SJCRH30 (cell line): ENCODE data around the gene VOPP1. TPM values are rescaled to one million over a fixed set of nuclear protein-coding genes. Genes with fewer than 3 reads are reported as not detected.
"Not testable (repeated sequence)": the region's sequence is repeated elsewhere in the genome, so short reads cannot be mapped to it uniquely, and the experiment has no call there.

Experiments
- DNase-seq, 2 experiments: peaks; one replicate each; pipeline ENCODE4 v3.0.0-alpha.2; 2015 to 2020
- H3K27ac ChIP-seq: fragments of 250-450 bp; sonication (Bioruptor Pico); 2 replicates; pipeline ENCODE4 v1.5.1; 2020; ENCODE audit warnings: mild to moderate bottlenecking, moderate library complexity
- H3K27me3 ChIP-seq: fragments of 250-450 bp; sonication (Bioruptor Pico); 2 replicates; pipeline ENCODE4 v1.5.1; 2020; ENCODE audit warnings: mild to moderate bottlenecking, moderate library complexity
- H3K36me3 ChIP-seq: fragments of 250-450 bp; sonication (Bioruptor Pico); 2 replicates; pipeline ENCODE4 v1.5.1; 2020; ENCODE audit warnings: mild to moderate bottlenecking, moderate library complexity
- H3K4me1 ChIP-seq: fragments of 250-450 bp; sonication (Bioruptor Pico); 2 replicates; pipeline ENCODE4 v1.5.1; 2020; ENCODE audit warnings: mild to moderate bottlenecking, moderate library complexity
- H3K4me3 ChIP-seq: fragments of 250-450 bp; sonication (Bioruptor Pico); 2 replicates; pipeline ENCODE4 v1.5.1; 2020; ENCODE audit warnings: mild to moderate bottlenecking, moderate library complexity
- H3K9me3 ChIP-seq: fragments of 250-450 bp; sonication (Bioruptor Pico); replicated peaks from 2 replicates; pipeline ENCODE4 v1.5.1; 2020; ENCODE audit warnings: mild to moderate bottlenecking, moderate library complexity
- total RNA-seq: library from RNA; depleted of rRNA; stranded (reverse); fragments of >200 nt; shearing (Covaris generic); gene quantifications from 2 replicates; pipeline ENCODE4 v1.2.3, GENCODE V29; 2014

VOPP1 gene
- total RNA-seq, 1 experiment from 2014 or later = 89.8 TPM

DNA sequence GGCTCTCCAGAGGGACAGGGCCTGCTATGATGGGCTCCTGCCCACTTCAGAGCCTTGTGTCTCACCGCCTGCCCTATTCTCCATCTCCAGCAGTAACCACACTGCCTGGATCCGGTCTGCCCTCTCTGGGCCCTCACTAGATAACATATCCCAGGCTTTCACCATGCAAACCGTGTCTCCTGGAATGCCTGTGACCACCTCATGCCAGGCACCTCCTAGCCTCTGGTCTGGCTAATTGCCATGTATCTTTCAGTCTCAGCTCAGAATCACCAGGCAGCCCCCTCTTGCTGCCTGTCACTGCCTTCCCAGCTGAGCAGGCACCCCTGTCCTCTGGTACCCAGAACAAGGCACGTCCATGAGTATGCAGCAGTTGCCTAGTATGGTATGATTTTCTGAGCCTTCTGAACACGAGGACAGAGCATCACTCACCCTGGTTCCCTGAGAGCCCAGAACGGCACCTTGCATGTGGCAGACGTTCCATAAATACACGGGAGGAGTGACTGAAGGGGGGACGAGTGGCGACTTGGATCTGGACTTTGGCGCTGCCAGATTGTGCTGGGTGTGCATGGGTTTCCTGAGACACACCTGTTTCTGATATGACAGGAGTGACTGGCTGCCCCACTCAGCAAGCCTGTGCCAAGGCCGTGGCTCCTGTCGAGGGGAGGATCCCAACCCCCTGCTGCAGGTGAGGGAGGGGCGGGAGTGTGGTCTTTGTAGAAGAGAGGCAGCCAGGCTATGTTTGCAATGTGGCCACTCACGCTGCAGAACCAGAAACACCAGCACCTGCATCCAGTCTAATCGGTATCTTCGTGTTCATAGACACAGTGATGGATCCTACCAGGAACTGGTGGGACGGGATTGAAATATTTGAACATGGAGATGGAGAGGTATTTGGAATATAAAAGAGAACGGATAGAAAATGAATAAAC lies 95.2 kb downstream of the VOPP1 start:
- DNase-seq = no peak
- H3K27ac ChIP-seq = no peak overlapping the region
- peaks cover 13% of the 10 kb centered on the region; the same call in 1 of the 2 replicates for H3K36me3 ChIP-seq
- H3K4me3 ChIP-seq = no peak overlapping the region
- H3K9me3 ChIP-seq = no peaks in the 10 kb centered on the region
- peaks cover 21% of the 10 kb centered on the region for H3K4me1 ChIP-seq
- H3K27me3 ChIP-seq = no peaks in the 10 kb centered on the region

- Histone ChIP-seq H3K27me3 (no peaks in the 10 kb centered on the region), H3K27ac (no peak overlapping the region), H3K36me3 (peaks cover 13% of the 10 kb centered on the region; the same call in 1 of the 2 replicates), H3K4me1 (peaks cover 21% of the 10 kb centered on the region), H3K4me3 (no peak overlapping the region), H3K9me3 (no peaks in the 10 kb centered on the region)
- DNase-seq = no peak
These were observed 96.2 kb downstream of the VOPP1 start for GRCh38 chr7:55475855-55476803.

- Histone ChIP-seq H3K27me3 (no peaks in the 10 kb centered on the region), H3K9me3 (no peaks in the 10 kb centered on the region), H3K4me1 (peaks cover 24% of the 10 kb centered on the region), H3K27ac (no peak overlapping the region), H3K4me3 (no peak overlapping the region), H3K36me3 (peaks cover 13% of the 10 kb centered on the region; the same call in 1 of the 2 replicates)
- no peak for DNase-seq
These were observed 97.1 kb downstream of the VOPP1 start for GRCh38 chr7:55474944-55475854.

DNA sequence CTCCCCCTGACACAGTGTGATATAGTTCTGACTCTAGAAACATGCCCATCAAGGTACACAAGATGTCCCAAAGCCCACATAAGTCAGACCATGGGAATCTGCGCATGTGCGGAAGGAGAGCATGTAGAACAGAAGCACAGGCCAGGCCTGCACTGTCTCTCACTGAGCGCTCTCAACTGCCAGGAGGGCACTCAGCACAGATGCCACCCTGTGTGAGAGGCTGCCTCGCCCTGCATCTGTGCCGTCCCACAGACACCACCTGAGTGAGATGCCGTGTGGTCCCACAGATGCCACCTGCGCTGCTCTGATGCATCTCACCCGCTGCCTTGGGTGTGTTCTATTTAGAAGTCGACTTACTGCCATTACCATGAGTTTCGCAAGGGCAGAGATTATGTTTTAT lies 98.4 kb downstream of the VOPP1 start:
- DNase-seq = no peak
- H3K9me3 ChIP-seq = no peaks in the 10 kb centered on the region
- peaks cover 32% of the 10 kb centered on the region for H3K4me1 ChIP-seq
- H3K36me3 ChIP-seq = peaks cover 13% of the 10 kb centered on the region; the same call in 1 of the 2 replicates
- H3K27ac ChIP-seq = no peak overlapping the region
- no peaks in the 10 kb centered on the region for H3K27me3 ChIP-seq
- no peak overlapping the region for H3K4me3 ChIP-seq

- no peak for DNase-seq
- Histone ChIP-seq H3K4me3 (no peak overlapping the region), H3K4me1 (peaks cover 29% of the 10 kb centered on the region), H3K27me3 (no peaks in the 10 kb centered on the region), H3K36me3 (peaks cover 13% of the 10 kb centered on the region; the same call in 1 of the 2 replicates), H3K27ac (no peak overlapping the region), H3K9me3 (no peaks in the 10 kb centered on the region)
These were observed 99.2 kb downstream of the VOPP1 start for GRCh38 chr7:55472928-55473725.

GRCh38 chr7:55472406-55472805 lies 99.9 kb downstream of the VOPP1 start:
- DNase-seq, H3K27me3 ChIP-seq, H3K4me3 ChIP-seq, H3K9me3 ChIP-seq, H3K27ac ChIP-seq: not testable (repeated sequence)
- Histone ChIP-seq H3K4me1 (peaks cover 22% of the 10 kb centered on the region), H3K36me3 (peaks cover 16% of the 10 kb centered on the region; the same call in 1 of the 2 replicates)

DNA sequence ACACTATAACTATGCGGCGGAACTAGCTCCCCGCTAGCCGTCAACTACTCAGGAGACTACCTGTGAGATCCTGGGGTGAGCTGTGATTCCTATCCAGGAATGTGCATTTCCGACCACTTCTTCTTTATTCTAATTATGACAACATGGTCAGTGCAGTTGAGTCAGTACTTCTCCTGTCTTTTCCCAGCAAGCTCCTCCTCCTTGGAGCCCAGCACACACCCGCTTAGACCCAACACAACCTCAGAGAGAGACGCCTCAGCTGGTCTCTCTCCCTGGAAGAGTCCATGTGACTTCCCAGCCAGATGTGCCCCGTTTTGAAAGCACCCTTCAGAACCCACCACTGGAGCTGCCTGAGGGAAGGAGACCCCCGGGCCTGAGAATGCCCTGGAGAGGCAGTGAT lies 100.7 kb downstream of the VOPP1 start:
- H3K4me3 ChIP-seq, H3K9me3 ChIP-seq, H3K36me3 ChIP-seq, H3K27ac ChIP-seq, H3K27me3 ChIP-seq, DNase-seq: not testable (repeated sequence)
- H3K4me1 ChIP-seq = peaks cover 21% of the 10 kb centered on the region

DNA sequence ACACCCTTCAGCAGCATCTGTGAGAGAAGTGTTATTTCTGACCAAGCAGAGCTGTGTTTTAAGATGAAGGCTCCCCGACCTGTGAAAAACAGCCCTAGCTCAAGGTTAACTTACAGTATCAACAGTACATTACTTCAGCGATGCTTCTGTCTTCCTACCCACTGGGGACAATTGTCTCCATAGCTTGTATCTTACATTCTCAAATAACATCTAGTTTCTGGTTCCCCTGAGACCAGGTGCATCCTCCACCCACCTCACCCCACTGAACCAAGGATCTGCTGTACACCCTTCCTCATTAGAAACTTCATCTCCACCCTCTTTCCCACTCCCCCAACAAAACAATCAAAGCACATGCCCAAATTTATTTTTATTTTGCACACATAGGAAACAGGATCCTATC lies 102.0 kb downstream of the VOPP1 start:
- H3K36me3 ChIP-seq = peaks cover 13% of the 10 kb centered on the region; the same call in 1 of the 2 replicates

DNA sequence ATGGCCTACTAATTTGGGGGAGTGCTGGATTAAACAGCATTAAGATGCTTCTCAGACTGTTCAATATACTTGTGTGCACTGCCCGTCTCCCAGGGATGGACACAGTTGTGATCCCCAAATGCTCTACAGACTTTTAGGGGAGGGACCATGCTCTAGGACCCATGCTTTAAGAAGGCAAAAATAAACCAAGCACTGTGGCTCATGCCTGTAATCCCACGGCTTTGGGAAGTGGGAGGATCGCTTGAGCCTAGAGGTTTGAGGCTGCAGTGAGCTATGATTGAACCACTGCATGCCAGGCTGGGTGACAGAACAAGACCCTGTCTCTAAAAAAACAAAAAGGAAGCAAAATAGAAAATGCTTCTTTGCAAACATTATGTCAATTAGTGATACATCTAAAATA lies 102.6 kb downstream of the VOPP1 start:
- no peaks in the 10 kb centered on the region for H3K27me3 ChIP-seq
- peaks cover 21% of the 10 kb centered on the region for H3K4me1 ChIP-seq
- no peaks in the 10 kb centered on the region for H3K9me3 ChIP-seq
- no peak overlapping the region for H3K4me3 ChIP-seq
- H3K36me3 ChIP-seq = peaks cover 19% of the 10 kb centered on the region; the same call in 1 of the 2 replicates
- peak overlapping the region; percentile 53 for H3K27ac ChIP-seq
- peak; percentile 40 to 73 for DNase-seq

More for the DNA sequence above, 102.0 kb downstream of the VOPP1 start:
- Histone ChIP-seq H3K27ac (peak overlapping the region; percentile 53; the same call in 1 of the 2 replicates), H3K4me3 (no peak overlapping the region), H3K27me3 (no peaks in the 10 kb centered on the region), H3K4me1 (peaks cover 21% of the 10 kb centered on the region), H3K9me3 (no peaks in the 10 kb centered on the region)
- DNase-seq = no peak

DNA sequence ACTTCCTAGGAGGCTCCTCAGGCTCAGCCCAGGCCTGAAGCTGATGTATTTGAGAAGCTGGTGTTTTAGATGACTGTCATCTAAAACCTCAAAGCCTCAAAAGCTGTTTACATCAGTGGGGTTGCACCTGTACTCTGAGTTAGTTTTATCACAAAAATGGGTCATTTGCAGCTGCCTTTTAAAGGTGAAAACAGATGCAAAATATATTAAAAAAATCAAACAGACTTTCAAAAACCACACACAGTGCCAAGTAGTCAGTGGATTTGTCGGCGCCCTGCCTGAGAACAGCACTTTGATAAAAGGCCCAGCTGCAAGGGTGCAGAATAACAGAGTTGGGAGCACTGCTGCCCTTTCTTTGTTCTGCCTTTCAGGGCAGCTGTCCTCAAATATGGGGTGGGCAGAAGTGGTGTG lies 103.0 kb downstream of the VOPP1 start:
- H3K27me3 ChIP-seq = no peaks in the 10 kb centered on the region
- H3K4me3 ChIP-seq = no peak overlapping the region
- DNase-seq = peak; percentile 74 to 87
- H3K27ac ChIP-seq = peak overlapping the region; percentile 53
- H3K4me1 ChIP-seq = peaks cover 21% of the 10 kb centered on the region
- no peaks in the 10 kb centered on the region for H3K9me3 ChIP-seq
- H3K36me3 ChIP-seq = peaks cover 23% of the 10 kb centered on the region

GRCh38 chr7:55468495-55468894 lies 103.8 kb downstream of the VOPP1 start:
- Histone ChIP-seq H3K27me3 (no peaks in the 10 kb centered on the region), H3K9me3 (no peaks in the 10 kb centered on the region), H3K4me1 (peaks cover 21% of the 10 kb centered on the region), H3K27ac (no peak overlapping the region; the same call in 1 of the 2 replicates), H3K36me3 (peaks cover 23% of the 10 kb centered on the region), H3K4me3 (no peak overlapping the region)
- no peak for DNase-seq

GRCh38 chr7:55467047-55467593 lies 105.2 kb downstream of the VOPP1 start:
- no peak overlapping the region for H3K27ac ChIP-seq
- peaks cover 24% of the 10 kb centered on the region for H3K36me3 ChIP-seq
- H3K27me3 ChIP-seq = no peaks in the 10 kb centered on the region

DNA sequence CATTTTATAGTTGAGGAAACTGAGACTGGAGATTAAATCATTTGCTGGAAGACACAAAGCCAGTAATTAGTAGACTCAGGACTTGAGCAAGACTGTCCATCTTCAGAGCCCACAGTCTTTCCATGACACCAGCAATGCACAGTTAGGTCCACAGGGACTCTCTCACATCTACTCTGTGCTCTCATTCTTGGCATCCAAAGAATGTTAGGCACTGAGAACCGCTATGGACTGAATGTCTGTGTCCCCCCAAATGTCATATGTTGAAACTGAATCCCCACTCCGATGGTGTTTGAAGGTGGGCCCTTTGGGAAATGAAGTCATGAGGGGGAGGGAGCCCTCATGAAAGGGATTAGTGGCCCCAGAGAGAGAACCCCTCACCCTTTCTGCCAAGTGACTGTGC lies 106.6 kb downstream of the VOPP1 start:
- no peak for DNase-seq
- Histone ChIP-seq H3K4me3 (no peak overlapping the region), H3K4me1 (peaks cover 21% of the 10 kb centered on the region), H3K9me3 (peaks cover 9% of the 10 kb centered on the region), H3K27me3 (no peaks in the 10 kb centered on the region), H3K27ac (no peak overlapping the region), H3K36me3 (peaks cover 24% of the 10 kb centered on the region)

More at GRCh38 chr7:55467047-55467593, 105.2 kb downstream of the VOPP1 start:
- no peak for DNase-seq
- Histone ChIP-seq H3K4me3 (no peak overlapping the region), H3K9me3 (peaks cover 5% of the 10 kb centered on the region), H3K4me1 (peaks cover 21% of the 10 kb centered on the region)
